Activated CD4-positive, alpha-beta T cell treated with anti-CD3 and anti-CD28 coated beads, Interleukin-2, amount 50 U/mL, for 24 hours (primary cell): ENCODE results near the gene SMIM9.
"Not testable (repeated sequence)": the region's sequence is repeated elsewhere in the genome, so short reads cannot be mapped to it uniquely, and the experiment has no call there.

ENCODE experiments used
- DNase-seq, 2 donors: peaks; one replicate each; pipeline ENCODE4 v3.0.0-alpha.2; 2020; ENCODE audit warnings: low read depth in 1 of 2, low spot score in 1 of 2

Gene SMIM9

DNA sequence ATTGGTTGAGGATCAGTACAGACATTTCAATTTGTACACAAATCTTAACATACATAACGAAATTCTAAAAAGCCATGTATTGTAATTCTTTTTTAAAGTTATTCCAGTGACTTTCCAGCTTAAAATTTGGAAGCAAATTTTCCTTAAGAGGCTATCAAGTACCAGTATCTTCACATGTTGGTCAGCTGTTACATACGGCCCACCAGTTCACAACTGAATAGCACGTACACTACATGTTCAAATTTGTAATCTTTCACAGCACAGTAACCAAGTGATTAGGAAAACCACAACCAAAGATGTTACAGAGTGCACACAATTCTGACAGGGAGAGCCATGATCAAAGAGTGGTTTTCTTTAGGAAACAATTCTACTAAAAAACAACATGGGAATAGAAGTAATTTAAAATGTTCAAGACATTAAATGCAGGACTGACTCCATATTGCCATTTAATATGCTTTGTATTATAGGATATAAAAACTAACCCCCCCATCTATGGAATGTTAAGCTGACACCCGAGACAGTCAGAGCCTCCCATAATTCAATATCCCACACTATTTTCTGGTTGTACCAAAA lies 18.1 kb downstream of the SMIM9 start:
- DNase-seq: not testable (repeated sequence)

DNA sequence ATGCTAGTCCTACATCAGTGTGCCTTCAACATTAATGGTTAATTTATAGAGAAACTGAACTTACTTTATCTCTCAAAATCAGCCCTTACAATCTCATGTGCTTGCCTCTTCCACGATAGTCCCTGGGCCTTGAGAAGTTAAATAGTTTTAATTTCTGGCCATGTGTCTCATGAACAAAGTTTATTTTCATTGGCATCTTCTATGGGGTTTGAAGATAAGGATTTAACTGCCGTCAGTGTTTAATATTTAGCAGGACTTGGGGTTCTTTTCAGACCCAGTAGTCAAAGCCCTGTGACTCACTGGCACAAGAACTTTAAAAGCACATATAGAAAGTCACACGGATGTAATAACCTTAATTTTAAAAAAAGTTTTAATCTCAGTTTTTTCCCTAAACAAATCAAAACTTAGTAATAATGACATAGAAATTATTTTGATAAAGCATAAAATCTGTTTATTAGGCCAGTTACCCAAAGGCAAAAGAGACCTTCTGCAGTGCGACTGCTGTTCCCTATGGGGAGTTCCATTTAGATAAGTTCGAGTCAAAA lies 19.1 kb downstream of the SMIM9 start:
- no peak for DNase-seq

DNA sequence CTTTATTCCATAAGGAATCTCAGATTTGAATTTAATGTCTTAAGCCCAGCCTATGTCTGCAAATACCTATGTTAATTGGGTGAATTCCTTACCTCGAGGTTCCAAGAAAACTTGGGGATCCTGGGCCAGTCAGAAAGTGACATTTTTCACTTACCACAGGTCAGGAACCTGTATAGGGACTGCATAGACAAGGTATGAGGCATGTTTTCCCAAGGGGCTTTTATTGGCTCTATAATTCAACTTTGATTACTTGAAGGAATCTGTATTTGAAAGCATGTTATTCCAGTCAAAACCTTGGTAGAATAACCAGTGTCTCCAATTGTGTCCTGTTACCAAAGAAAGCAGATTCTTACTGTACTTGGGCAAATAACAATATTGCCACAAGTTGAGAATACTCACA lies 20.7 kb downstream of the SMIM9 start:
- no peak for DNase-seq

DNA sequence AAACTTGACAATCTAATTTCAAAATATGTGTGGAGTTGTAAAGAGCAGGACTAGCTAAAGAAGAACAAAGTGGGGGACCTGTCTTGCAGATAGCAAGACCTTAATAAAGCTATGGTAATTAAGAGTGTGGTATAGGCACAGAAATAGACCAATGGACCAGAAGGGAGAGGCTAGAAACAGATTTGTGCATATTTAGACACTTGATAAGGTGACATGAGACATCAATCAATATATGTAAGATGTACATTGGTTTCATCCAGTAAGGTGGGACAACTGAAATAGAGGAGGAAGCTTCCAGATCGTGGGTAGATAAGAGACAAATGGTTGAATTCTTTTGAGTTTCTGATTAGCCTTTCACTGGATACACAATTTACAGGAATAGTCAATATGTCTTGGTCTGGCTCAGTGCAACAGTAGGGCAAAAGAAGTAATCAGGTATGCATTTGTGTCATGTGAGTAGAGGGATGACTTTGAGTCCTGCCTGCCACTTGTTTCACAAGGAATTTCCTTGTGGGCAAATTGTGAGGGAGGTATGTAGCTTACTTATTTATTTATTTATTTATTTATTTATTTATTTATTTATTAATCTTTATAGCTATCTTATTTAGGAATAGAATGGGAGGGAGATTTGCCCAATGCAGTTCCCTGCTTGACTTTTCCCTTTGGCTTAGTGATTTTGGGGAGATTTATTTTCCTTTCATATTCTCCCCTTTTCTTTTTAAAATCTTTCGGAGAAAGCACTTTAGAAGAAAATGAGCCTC lies 21.9 kb downstream of the SMIM9 start:
- no peak for DNase-seq

DNA sequence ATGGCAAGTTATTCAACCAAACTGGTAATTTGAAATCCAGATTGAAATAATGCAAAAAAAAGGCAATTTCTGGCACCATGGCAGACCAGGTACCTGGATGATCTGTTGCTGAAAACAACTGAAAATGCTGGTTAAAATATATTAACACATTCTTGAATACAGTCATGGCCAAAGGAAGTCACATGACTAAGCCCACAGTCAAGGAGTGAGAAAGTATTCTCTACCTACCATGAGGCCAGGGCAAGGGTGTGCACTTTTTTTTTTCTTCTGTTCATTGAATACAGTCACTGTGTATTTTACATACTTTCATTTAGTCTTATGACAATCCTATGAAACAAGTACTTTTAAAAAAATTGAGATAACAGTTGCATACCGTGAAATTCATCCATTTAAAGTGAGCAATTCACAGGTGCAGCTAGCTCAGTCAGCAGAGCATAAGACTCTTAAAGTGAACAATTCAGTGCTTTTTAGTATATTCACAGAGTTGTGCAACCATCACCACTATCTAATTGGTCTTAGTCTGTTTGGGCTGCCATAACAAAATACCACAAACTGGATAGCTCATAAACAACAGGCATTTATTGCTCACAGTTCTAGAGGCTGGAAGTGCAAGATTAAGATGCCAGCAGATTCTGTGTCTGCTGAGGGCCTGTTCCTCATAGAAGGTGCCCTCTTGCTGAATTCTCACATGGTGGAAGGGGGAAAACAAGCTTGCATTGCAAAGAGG lies 24.4 kb downstream of the SMIM9 start:
- DNase-seq: no peak

DNA sequence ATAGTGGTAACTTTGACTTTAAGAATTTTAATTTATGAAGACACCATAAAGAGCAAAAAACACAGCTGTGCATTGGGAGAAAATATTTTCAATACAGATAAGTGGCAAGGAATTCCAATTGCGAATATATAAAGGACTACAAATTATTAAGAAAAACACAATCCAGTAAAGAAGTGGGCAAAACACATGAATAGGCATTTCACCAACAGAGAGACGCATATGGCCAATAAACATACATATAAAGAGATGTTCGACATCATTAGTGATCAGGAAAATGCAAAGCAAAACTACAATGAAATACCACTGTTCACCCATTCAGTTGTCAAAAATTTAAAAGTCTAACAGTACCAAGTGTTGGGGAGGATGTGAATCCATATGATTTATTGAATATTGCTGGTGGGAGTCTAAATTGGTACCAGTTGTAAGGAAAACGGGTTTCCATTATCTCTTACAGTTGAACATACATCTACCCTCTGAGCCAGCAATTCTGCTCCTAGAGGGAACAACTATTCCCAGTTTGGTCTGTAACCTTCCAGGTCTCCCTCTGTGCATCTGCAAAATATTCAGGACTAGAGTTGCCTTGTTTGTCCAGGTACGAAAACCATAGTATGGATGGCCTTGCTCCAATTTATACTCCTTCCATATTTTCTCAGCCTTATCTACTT lies 27.5 kb downstream of the SMIM9 start:
- no peak for DNase-seq

DNA sequence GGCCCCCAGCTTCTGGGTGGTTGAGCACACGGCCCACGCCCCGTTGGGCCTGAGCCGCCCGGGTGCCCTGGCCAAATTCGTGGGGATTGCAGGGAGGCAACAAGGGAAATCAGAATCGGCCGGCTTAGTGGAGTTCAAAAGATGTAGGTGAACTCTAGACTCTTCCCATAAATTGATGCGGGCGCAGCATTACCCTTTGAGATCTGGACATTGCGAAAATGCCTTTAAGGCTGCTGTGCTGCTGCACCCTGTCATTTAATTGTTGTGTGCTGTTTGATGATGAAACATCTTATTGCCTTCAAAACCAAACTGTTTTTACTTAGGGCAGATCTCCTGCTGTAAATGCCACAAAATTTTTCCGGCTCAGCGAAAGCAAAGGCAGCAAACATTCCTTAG lies 28.8 kb downstream of the SMIM9 start:
- DNase-seq: no peak

DNA sequence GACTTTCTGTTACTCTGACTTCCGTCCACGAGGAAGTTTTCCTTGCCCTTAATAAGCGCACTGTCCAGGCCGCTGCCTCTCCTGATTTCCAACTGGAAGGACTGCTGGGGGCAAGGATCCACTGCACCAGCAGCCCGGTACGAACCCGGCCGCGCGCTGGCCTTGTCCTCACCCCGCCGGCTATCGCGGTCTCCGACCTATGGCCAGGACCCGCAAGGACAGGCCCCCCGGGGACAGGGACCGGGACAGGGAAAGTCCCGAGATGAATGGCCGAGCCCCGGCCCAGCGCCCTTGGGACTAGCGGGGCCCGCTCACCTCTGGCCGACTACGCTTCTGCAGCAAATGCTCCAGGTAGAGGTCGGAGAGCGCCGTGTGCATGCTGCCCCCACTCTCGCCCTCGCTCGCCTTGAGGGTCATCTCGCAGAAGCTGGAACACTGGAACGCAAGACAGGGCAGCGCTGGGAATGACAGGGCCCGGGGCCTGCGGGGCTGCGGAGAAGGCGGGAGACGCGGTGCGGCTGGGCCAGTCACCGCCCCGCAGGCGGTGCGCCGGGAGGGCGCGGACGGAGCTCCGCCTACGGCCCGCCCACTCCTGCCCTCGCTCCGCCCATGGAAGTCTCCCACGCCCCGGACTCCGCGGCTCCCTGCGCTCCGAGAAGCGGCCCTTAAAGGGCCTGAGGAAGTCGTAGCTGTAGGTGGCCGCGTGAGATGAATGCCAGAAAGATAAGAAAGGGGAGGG lies 29.3 kb downstream of the SMIM9 start, which contains the start of gene MPP1:
TSS of gene MPP1 (minus strand) at position 529 of the 739 bp plus-strand sequence. CDS start at position 417, 112 bp downstream.
- peak; percentile 36 to 50 for DNase-seq

DNA sequence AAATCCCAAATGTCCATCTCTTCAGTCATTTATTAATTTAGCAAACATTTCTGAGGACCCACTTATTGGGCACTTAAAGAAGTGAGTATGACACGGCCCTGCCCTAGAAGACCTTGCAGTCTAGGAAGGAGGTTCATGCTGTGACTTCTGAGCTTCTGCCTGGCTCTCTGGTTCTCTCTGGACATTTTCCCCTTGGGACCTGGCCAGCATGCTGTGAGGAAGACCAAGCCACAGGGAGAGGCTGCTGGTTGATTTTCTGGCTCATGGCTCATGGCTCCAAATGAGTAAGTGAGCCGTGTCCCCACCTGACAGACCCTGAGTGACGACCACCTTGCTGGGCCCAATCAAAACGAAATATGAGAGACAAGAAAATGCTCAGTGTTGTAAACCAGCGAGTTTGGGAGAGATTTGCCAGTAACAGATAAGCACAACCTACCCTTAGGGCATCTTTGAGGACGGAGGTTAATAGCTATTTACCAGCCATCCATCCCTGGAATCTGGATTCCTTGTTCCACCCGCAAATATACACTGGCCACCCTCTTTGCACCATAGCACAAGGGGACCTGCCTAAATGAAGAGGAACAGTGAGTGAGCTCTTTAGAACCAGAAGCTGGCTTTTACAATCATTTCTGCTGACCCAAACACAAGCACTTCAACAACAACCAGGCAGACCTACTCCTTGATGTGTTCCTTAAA lies 30.1 kb downstream of the SMIM9 start:
- no peak for DNase-seq

DNA sequence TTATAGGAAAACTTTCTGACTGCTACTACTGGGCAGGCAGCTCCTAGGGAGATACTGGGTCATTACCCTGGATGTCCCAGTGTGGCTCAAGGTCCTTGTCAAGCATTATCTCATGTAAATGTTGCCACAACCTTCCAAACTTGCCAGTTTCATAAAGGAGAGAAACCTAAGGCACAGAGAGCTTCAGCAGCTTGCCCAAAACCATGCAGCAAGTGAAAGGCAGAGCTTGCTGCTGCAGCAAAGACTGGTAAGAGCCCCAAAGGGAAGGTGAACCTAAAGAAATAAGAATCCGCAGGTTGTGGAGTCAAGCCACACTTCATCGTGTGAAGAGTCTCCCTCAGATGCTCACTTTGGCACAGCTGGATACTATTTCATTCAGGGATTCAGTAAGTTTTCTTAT lies 31.5 kb downstream of the SMIM9 start:
- no peak for DNase-seq

GRCh38 chrX:154800478-154801210 lies 33.8 kb downstream of the SMIM9 start:
- no peak for DNase-seq

DNA sequence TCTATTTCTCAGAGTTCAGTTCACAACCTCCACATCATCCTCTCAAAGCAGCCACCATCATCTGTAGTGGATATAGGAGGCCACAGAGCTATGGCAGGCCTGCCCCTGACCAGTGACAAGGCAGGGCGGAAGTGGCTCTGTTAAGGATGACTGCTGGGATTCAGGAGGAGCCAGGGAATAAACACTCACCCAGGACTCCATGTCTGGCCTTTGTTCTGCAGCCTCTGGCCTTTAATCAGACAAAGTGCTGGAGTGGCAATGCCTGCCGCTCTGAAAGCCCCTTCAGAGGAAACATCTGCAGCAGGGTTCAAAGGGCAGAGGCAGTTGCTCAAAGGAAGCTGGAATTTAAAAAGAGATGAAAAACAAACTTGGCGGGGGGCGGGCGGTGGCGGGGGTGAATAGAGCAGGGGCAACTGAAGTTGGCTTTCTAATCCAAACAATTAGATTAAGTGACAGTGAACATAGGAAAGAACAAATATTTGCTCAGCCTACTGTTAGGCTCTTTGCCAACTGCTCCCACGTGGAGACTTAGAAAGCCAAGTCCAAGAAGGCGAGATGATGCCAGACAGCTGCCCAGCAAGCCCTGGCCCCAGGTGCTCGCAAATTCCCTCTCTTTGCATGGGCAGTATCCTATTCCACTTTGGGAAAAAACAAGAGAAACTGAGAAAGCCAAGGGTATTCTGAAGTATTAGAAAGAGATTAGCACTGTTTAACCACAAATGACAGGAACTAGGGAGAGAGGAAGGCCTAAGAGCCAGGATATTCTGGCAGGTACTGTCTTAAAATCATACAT lies 34.7 kb downstream of the SMIM9 start:
- DNase-seq: no peak

DNA sequence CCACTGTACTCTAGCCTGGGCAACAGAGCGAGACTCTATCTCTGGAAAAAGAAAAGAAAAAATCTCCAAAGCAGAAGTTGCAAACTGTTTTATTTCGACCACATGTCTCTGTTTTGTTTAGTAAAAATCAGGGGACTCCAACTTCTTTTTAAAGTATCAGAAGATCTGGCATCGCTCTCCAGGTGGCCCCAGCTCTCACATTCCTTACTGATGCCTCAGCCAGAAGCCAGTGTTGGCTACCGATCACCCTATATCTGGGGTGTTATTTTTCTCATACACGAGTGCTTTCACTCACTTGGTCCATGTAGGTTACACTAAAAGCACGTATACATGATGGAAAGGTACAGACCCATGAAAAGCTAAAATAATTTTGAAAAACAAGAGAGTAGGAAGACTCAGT lies 37.5 kb downstream of the SMIM9 start:
- DNase-seq: no peak

GRCh38 chrX:154795016-154795415 lies 39.4 kb downstream of the SMIM9 start:
- DNase-seq: no peak

- DNase-seq: no peak
Measured at GRCh38 chrX:154793084-154793795, 41.2 kb downstream of the SMIM9 start.

DNA sequence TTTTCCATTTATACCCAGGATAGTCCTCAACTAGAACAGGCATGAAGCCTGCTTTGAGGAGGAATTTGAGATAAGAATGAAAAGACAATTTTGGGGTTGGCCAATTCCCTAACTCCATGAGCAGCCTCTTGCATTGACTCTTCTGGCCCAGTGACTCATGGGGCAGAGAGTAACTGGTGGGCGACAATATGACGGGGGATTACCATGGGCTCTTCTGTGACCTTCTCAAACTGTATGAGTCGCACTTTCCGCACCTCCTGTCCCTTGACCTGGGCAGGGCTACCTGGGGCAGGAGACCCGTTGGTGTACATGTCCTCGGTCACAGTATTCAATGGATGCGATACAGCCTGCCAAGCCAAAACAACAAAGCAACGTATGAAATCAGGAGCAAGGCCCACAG lies 42.5 kb downstream of the SMIM9 start:
- no peak for DNase-seq

DNA sequence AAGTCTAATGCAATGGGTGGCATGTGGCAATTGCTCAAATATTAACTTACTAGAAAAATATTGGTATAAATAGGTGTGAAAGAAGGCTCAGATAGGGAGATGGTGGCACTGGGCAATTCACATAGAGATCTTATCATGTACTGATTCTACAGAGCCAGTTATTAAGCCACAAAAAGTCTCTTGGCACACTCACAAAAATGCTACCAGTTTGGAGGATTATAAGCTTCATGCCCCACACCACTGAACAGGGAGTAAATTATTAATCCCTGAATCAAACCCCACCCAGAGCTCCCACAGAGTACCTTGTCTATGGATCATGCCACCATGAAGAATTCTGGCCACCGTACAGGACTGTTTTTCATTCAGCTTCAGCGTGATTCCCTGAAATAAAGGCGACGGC lies 43.0 kb downstream of the SMIM9 start:
- no peak for DNase-seq

DNA sequence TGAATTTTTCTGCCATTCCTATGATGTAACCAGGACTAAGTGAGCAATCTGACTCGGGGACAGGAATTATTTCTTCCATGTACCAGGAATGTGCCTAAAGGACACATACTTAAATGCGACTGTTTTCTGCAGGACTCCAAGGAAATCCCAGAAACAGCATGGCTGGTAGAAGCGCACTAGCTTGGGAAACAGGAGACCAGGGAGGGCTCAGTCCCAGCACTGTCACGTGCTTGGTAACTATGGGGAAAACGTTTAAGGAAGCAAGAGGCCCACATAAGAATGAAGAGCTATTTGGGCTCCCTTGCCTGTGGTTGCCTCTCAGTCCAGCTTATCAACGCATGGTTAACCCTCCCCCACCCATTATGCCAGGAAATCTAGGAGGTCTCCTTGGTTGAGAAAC lies 48.7 kb downstream of the SMIM9 start:
- DNase-seq: no peak
